ENCODE data around the gene TAB3. TPM values are rescaled to one million over a fixed set of nuclear protein-coding genes. Genes with fewer than 3 reads are reported as not detected.

Gene TAB3
- total and polyA plus RNA-seq, 10 of the 15 experiments (the other 5 are each of a cell fraction or from before 2014, with no cell fraction given): 1.7 to 22.1 (median 9.1) TPM

DNA sequence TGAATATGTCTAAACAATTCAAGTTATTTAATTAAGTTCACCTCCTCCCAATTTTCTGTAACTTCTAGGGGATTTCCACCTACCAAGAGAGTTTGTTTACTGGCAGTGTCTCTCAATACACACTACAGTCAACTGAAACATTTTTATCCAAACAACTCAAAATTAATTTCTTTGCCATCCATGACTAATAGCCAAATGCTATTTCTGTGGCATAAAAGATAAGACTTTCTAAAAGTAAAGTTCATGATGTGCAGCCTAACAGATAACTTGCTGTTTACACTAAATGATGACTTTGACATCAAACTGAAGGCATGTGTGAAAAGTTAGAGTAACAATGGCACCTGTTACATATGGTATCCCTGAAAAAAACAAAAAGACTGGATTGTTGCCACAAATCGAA is 7.3 kb downstream of the TAB3 start:
- CTCF ChIA-PET: no interaction called here
- no peak for FAIRE-seq
- Histone ChIP-seq H3K4me3 (no peak overlapping the region), H3K9me3 (replicated peaks; ENCODE audit: control insufficient read depth, insufficient read depth, low read length) (no peaks in the 10 kb centered on the region), H3K27ac (ENCODE audit: control insufficient read depth, insufficient read depth) (no peak overlapping the region), H4K20me1 (ENCODE audit: control insufficient read depth, insufficient read depth) (no peaks in the 10 kb centered on the region), H2AFZ (ENCODE audit: control insufficient read depth, low read depth, low read length) (no peak overlapping the region), H3K36me3 (ENCODE audit: control insufficient read depth in 2 of 2, insufficient read depth in 2 of 2, low read length in 1 of 2) (no peaks in the 10 kb centered on the region), H3K79me2 (ENCODE audit: control insufficient read depth, insufficient read depth, low read length) (no peaks in the 10 kb centered on the region; the same call in none of the 2 replicates), H3K4me1 (ENCODE audit: control insufficient read depth, insufficient read depth, low read length) (no peaks in the 10 kb centered on the region), H3K27me3 (replicated peaks in 1 of 2; ENCODE audit: control insufficient read depth in 2 of 2, insufficient read depth in 2 of 2, low read length in 1 of 2) (no peaks in the 10 kb centered on the region), H3K4me2 (ENCODE audit: control insufficient read depth, insufficient read depth) (no peak overlapping the region), H3K9ac (ENCODE audit: control insufficient read depth, insufficient read depth, low read length) (no peak overlapping the region)
- WGBS (ENCODE audit: insufficient coverage, insufficient replicate concordance, low lambda C conversion rate, missing lambda C conversion rate): 47% methylated on average over 1 of the region's 1 CpG
- BruUV-seq (replicated peaks): no TSS peak
- SMC1A ChIA-PET (ENCODE audit: uncharacterized antibody, unreplicated experiment): no interaction called here
- TF ChIP-seq GATAD2B (conservative IDR thresholded peaks at IDR 0.05; ENCODE audit: low read depth): no peak
- TF ChIP-seq CBX5 (IDR thresholded peaks at IDR 0.05; ENCODE audit: low read depth): no peak
- RAD21 ChIA-PET (ENCODE audit: unreplicated experiment): no interaction called here
- intact Hi-C loops (cut with micrococcal nuclease; ENCODE audit: unreplicated experiment) (no loop called here), in situ Hi-C loops (cut with MboI) (no loop called here)
- POLR2A ChIA-PET: no interaction called here
- peak; percentile 22; the same call in 1 of the 3 replicates for ATAC-seq
- DNase-seq (ENCODE audit: low read depth, low spot score): no peak

DNA sequence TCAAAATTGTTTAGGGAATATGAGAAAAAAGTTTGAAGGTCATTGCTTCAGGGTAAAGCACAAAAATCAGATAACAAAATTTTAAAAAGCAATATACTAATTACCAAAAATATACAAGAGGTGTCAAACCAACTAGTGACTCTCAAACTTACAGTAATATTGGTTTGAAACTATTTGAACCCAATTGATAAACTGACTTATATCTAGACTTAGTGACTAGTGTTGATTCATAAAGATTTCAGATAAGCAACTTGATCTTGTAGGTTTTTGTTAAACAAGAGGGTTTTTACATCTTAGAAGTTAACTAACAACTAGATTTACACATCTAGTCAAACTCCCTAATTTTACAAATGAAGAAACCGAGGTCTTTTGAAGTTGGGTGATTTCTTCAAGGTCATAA is 7.7 kb downstream of the TAB3 start:
- Histone ChIP-seq H3K9me3 (replicated peaks; ENCODE audit: control insufficient read depth, insufficient read depth, low read length) (no peaks in the 10 kb centered on the region), H2AFZ (ENCODE audit: control insufficient read depth, low read depth, low read length) (no peak overlapping the region), H3K9ac (ENCODE audit: control insufficient read depth, insufficient read depth, low read length) (no peak overlapping the region), H3K27me3 (replicated peaks in 1 of 2; ENCODE audit: control insufficient read depth in 2 of 2, insufficient read depth in 2 of 2, low read length in 1 of 2) (no peaks in the 10 kb centered on the region), H3K27ac (ENCODE audit: control insufficient read depth, insufficient read depth) (no peak overlapping the region), H3K79me2 (ENCODE audit: control insufficient read depth, insufficient read depth, low read length) (no peaks in the 10 kb centered on the region; the same call in none of the 2 replicates), H3K4me3 (no peak overlapping the region), H4K20me1 (ENCODE audit: control insufficient read depth, insufficient read depth) (no peaks in the 10 kb centered on the region), H3K4me1 (ENCODE audit: control insufficient read depth, insufficient read depth, low read length) (no peaks in the 10 kb centered on the region), H3K4me2 (ENCODE audit: control insufficient read depth, insufficient read depth) (no peak overlapping the region), H3K36me3 (ENCODE audit: control insufficient read depth in 2 of 2, insufficient read depth in 2 of 2, low read length in 1 of 2) (no peaks in the 10 kb centered on the region)
- FAIRE-seq (no peak), DNase-seq (ENCODE audit: low read depth, low spot score) (no peak), ATAC-seq (no peak; the same call in 2 of the 3 replicates)
- ChIA-PET RAD21 (ENCODE audit: unreplicated experiment) (no interaction called here), POLR2A (no interaction called here), SMC1A (ENCODE audit: uncharacterized antibody, unreplicated experiment) (no interaction called here), CTCF (no interaction called here)
- intact Hi-C loops (cut with micrococcal nuclease; ENCODE audit: unreplicated experiment) (no loop called here), in situ Hi-C loops (cut with MboI) (no loop called here)
- WGBS (ENCODE audit: insufficient coverage, insufficient replicate concordance, low lambda C conversion rate, missing lambda C conversion rate): 7% methylated on average over 1 of the region's 1 CpG
- TF ChIP-seq WRNIP1 (IDR thresholded peaks at IDR 0.05; ENCODE audit: borderline replicate concordance, low read depth, low read length): no peak
- no peak for TF ChIP-seq SMAD1 (IDR thresholded peaks at IDR 0.05; ENCODE audit: low read depth, partially characterized antibody)
- TF ChIP-seq TCF3 (IDR thresholded peaks at IDR 0.05; ENCODE audit: borderline replicate concordance, insufficient read depth, low read depth, low read length): no peak
- TF ChIP-seq SMAD5 (IDR thresholded peaks at IDR 0.05; ENCODE audit: low read depth): no peak
- no peak for TF ChIP-seq STAT3 (IDR thresholded peaks at IDR 0.05; ENCODE audit: low read depth, low read length)
- TF ChIP-seq, protein P1, sequence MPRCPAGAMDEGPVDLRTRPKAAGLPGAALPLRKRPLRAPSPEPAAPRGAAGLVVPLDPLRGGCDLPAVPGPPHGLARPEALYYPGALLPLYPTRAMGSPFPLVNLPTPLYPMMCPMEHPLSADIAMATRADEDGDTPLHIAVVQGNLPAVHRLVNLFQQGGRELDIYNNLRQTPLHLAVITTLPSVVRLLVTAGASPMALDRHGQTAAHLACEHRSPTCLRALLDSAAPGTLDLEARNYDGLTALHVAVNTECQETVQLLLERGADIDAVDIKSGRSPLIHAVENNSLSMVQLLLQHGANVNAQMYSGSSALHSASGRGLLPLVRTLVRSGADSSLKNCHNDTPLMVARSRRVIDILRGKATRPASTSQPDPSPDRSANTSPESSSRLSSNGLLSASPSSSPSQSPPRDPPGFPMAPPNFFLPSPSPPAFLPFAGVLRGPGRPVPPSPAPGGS (IDR thresholded peaks at IDR 0.05; ENCODE audit: borderline replicate concordance, insufficient read depth, low read depth, low read length, poor library complexity, severe bottlenecking): no peak
- no peak for TF ChIP-seq CBX5 (IDR thresholded peaks at IDR 0.05; ENCODE audit: low read depth)
- TF ChIP-seq POLR2A (IDR thresholded peaks at IDR 0.05; ENCODE audit: low read depth, low read length): no peak
- no peak for TF ChIP-seq MYB (IDR thresholded peaks at IDR 0.05; ENCODE audit: borderline replicate concordance, low read depth, low read length)
- no peak for TF ChIP-seq SIX5 (IDR thresholded peaks at IDR 0.05; ENCODE audit: low read depth, low read length, severe bottlenecking)
- no peak for TF ChIP-seq POLR2AphosphoS5 (IDR thresholded peaks at IDR 0.05; ENCODE audit: low read length)
- no peak for TF ChIP-seq TCF7 (IDR thresholded peaks at IDR 0.05; ENCODE audit: borderline replicate concordance)
- no peak for TF ChIP-seq NRF1 (conservative IDR thresholded peaks at IDR 0.05; ENCODE audit: low read depth, low read length)
- TF ChIP-seq DPF2 (IDR thresholded peaks at IDR 0.05): no peak
- no peak for TF ChIP-seq EP300 (IDR thresholded peaks at IDR 0.05; ENCODE audit: borderline replicate concordance in 1 of 2, control insufficient read depth in 1 of 2, low read depth in 2 of 2, low read length in 2 of 2)
- no peak for TF ChIP-seq FOXK2 (IDR thresholded peaks at IDR 0.05)
- TF ChIP-seq FOS (IDR thresholded peaks at IDR 0.05; ENCODE audit: borderline replicate concordance, extremely low read depth, insufficient read length): no peak
- TF ChIP-seq PAX5 (IDR thresholded peaks at IDR 0.05; ENCODE audit: borderline replicate concordance, low read depth, low read length): no peak
- no TSS peak for BruUV-seq (replicated peaks)

Data from GM12878 (cell line).